Uterus (tissue), 4 donors: ENCODE data around the gene TRAPPC12. TPM values are rescaled to one million over a fixed set of nuclear protein-coding genes. Genes with fewer than 3 reads are reported as not detected.

Experiments used
- DNase-seq, 2 donors: peaks; one replicate each; pipeline ENCODE4 v3.0.0-alpha.2; 2019 to 2020
- H3K27ac ChIP-seq, 2 donors: fragments of 200-600 bp; sonication (generic); 1 replicate in 1 of 2; 2 replicates in 1 of 2; pipeline ENCODE4 v1.5.1; 2016 to 2018
- H3K27me3 ChIP-seq, 2 donors: fragments of 200-600 bp; sonication (generic); one replicate each; pipeline ENCODE4 v1.5.1; 2018 to 2019; ENCODE audit warnings: control low read depth in 1 of 2
- H3K36me3 ChIP-seq, 2 donors: fragments of 200-600 bp; sonication (generic); one replicate each; pipeline ENCODE4 v1.5.1; 2019; ENCODE audit warnings: control low read depth in 1 of 2
- H3K4me1 ChIP-seq, 2 donors: fragments of 200-600 bp; sonication (generic); one replicate each; pipeline ENCODE4 v1.5.1; 2018 to 2019; ENCODE audit warnings: control low read depth in 1 of 2
- H3K4me3 ChIP-seq, 2 donors: fragments of 200-600 bp; sonication (generic); 1 replicate in 1 of 2; 2 replicates in 1 of 2; pipeline ENCODE4 v1.5.1; 2018 to 2019; ENCODE audit warnings: mild to moderate bottlenecking in 1 of 2
- H3K9me3 ChIP-seq, 2 donors: fragments of 200-600 bp; sonication (generic); one replicate each; pipeline ENCODE4 v1.5.1; 2019; ENCODE audit warnings: control low read depth in 1 of 2
- CTCF ChIP-seq, 4 experiments: fragments of 200-600 bp in 2 of 4; fragments of 450-650 bp in 2 of 4; sonication (generic) in 2 of 4; IDR thresholded peaks; one replicate each; pipeline ENCODE4 v1.5.1; 2016 to 2019; ENCODE audit warnings: antibody characterized with exemption in 4 of 4, mild to moderate bottlenecking in 2 of 4, moderate library complexity in 1 of 4
- POLR2A ChIP-seq, 2 donors: fragments of 450-650 bp; IDR thresholded peaks; one replicate each; pipeline ENCODE4 v1.6.1; 2016; ENCODE audit warnings: antibody characterized with exemption in 2 of 2, mild to moderate bottlenecking in 1 of 2, moderate library complexity in 1 of 2
- intact Hi-C: fragments of 100-400 bp; cut with DNase I; formaldehyde crosslinking; loops from one replicate; pipeline ENCODE4 v1.15.1; 2023; ENCODE audit warnings: low total_unique reads
- total RNA-seq, 4 donors: library from RNA; depleted of rRNA in 3 of 4; stranded (reverse); fragments of >200 nt in 3 of 4; gene quantifications; one replicate each; pipeline versions ENCODE4 v1.1.0 to v1.2.4, GENCODE V29; 2014 to 2023
- donor health status: DM: yes; HTN: yes; CAD: no.

Gene TRAPPC12
- total RNA-seq, 4 donors from 2014 or later, result 15.6 to 149 (median 66.5) TPM

GRCh38 chr2:3345621-3346020 is 33.9 kb upstream of the TRAPPC12 start:
- Histone ChIP-seq H3K4me1 (no peaks in the 10 kb centered on the region), H3K27me3 (no peaks in the 10 kb centered on the region), H3K27ac (no peak overlapping the region), H3K9me3 (no peaks in the 10 kb centered on the region), H3K4me3 (no peak overlapping the region), H3K36me3 (no peaks in the 10 kb centered on the region)
- intact Hi-C loops, result no loop called here
- DNase-seq, result no peak
- no peak for TF ChIP-seq CTCF (IDR thresholded peaks at IDR 0.05)
- no peak for TF ChIP-seq POLR2A (IDR thresholded peaks at IDR 0.05)

- no peaks in the 10 kb centered on the region for H3K27me3 ChIP-seq
- no peak overlapping the region for H3K4me3 ChIP-seq
- TF ChIP-seq POLR2A (IDR thresholded peaks at IDR 0.05), result no peak
- TF ChIP-seq CTCF (IDR thresholded peaks at IDR 0.05), result no peak
- no peaks in the 10 kb centered on the region for H3K36me3 ChIP-seq
- no peaks in the 10 kb centered on the region for H3K4me1 ChIP-seq
- intact Hi-C loops, result no loop called here
- no peak overlapping the region for H3K27ac ChIP-seq
- no peaks in the 10 kb centered on the region for H3K9me3 ChIP-seq
- DNase-seq, result no peak
Observed at GRCh38 chr2:3348767-3349166, 30.7 kb upstream of the TRAPPC12 start.

- H3K27me3 ChIP-seq, result no peaks in the 10 kb centered on the region
- intact Hi-C loops, result no loop called here
- no peaks in the 10 kb centered on the region for H3K9me3 ChIP-seq
- no peaks in the 10 kb centered on the region for H3K4me1 ChIP-seq
- DNase-seq, result no peak
- no peaks in the 10 kb centered on the region for H3K36me3 ChIP-seq
- no peak overlapping the region for H3K27ac ChIP-seq
- TF ChIP-seq POLR2A (IDR thresholded peaks at IDR 0.05) (no peak), CTCF (IDR thresholded peaks at IDR 0.05) (no peak)
- H3K4me3 ChIP-seq, result no peak overlapping the region
Observed at GRCh38 chr2:3349211-3349693, 30.2 kb upstream of the TRAPPC12 start.

GRCh38 chr2:3354986-3355385 is 24.5 kb upstream of the TRAPPC12 start:
- Histone ChIP-seq H3K4me1 (no peaks in the 10 kb centered on the region), H3K27ac (no peak overlapping the region), H3K4me3 (no peak overlapping the region), H3K36me3 (no peaks in the 10 kb centered on the region), H3K27me3 (no peaks in the 10 kb centered on the region), H3K9me3 (no peaks in the 10 kb centered on the region)
- TF ChIP-seq CTCF (IDR thresholded peaks at IDR 0.05) (no peak), POLR2A (IDR thresholded peaks at IDR 0.05) (no peak)
- intact Hi-C loops, result no loop called here
- DNase-seq, result no peak

- Histone ChIP-seq H3K36me3 (no peaks in the 10 kb centered on the region), H3K27me3 (no peaks in the 10 kb centered on the region), H3K4me3 (no peak overlapping the region), H3K4me1 (no peaks in the 10 kb centered on the region), H3K9me3 (no peaks in the 10 kb centered on the region), H3K27ac (no peak overlapping the region)
- intact Hi-C loops, result no loop called here
- no peak for DNase-seq
- TF ChIP-seq CTCF (IDR thresholded peaks at IDR 0.05), result no peak
- no peak for TF ChIP-seq POLR2A (IDR thresholded peaks at IDR 0.05)
Observed at GRCh38 chr2:3355951-3356569, 23.4 kb upstream of the TRAPPC12 start.
